SW 1271 (cell line): ENCODE measurements around the gene OR1J2.

Source experiments
- DNase-seq, 2 experiments: peaks; one replicate each; lab custom pipeline; 2025; lab: John Stamatoyannopoulos, UW

Gene OR1J2

GRCh38 chr9:122551371-122551770 lies 40.8 kb downstream of the OR1J2 start:
- DNase-seq: no peak

GRCh38 chr9:122552812-122553211 lies 42.2 kb downstream of the OR1J2 start, which contains the start of gene OR1N2:
Gene OR1N2 (plus strand): TSS chr9:122553112. CDS start chr9:122553212, 100 bp downstream.
- DNase-seq: no peak
